HEK293 (cell line): ENCODE results near the gene ACTN4.

Experiments
- CTCF ChIA-PET: fragments of 350-600 bp; formaldehyde crosslinking; extraction: SDS; loops from one replicate; lab custom pipeline; 2021; ENCODE audit warnings: antibody characterized with exemption; lab: Yijun Ruan, JAX
- POLR2A ChIA-PET: fragments of 300-600 bp; formaldehyde crosslinking; extraction: SDS; loops from one replicate; lab custom pipeline; 2020; ENCODE audit warnings: antibody characterized with exemption, inconsistent platforms; lab: Yijun Ruan, JAX
- H3K27ac ChIP-seq: fragments of 200-500 bp; sonication (Bioruptor generic); 2 replicates; pipeline ENCODE4 v1.5.1; 2014; ENCODE audit warnings: low read depth, low read length, control low read depth, inconsistent platforms; ENCODE audit errors: extremely low read depth
- H3K36me3 ChIP-seq, 2 experiments: fragments of 200-500 bp in 1 of 2; sonication (Bioruptor generic) in 1 of 2; 1 replicate in 1 of 2; 2 replicates in 1 of 2; pipeline ENCODE4 v1.5.1; 2014 to 2017; ENCODE audit warnings: inconsistent platforms in 2 of 2, low read length in 2 of 2; ENCODE audit not compliant: control insufficient read depth in 2 of 2, insufficient read depth in 1 of 2
- H3K4me1 ChIP-seq: fragments of 200-500 bp; sonication (Bioruptor generic); 2 replicates; pipeline ENCODE4 v1.5.1; 2014; ENCODE audit warnings: mild to moderate bottlenecking, low read length, inconsistent platforms; ENCODE audit not compliant: control insufficient read depth, insufficient read depth
- H3K4me3 ChIP-seq: 2 replicates; pipeline ENCODE4 v1.5.1; 2011; ENCODE audit warnings: low read depth, mild to moderate bottlenecking, control low read depth, low read length, moderate library complexity
- H3K9me3 ChIP-seq: fragments of 200-500 bp; sonication (Bioruptor generic); 2 replicates; pipeline ENCODE4 v1.5.1; 2014; ENCODE audit warnings: low read depth, low read length, inconsistent platforms; ENCODE audit not compliant: control insufficient read depth, insufficient read depth
- KLF16 ChIP-seq: fragments of 450-650 bp; formaldehyde crosslinking; IDR thresholded peaks from 2 replicates; pipeline ENCODE4 v1.5.1; 2017; ENCODE audit warnings: missing biosample characterization, missing genetic modification characterization
- MYNN ChIP-seq: fragments of 450-650 bp; formaldehyde crosslinking; IDR thresholded peaks from 2 replicates; pipeline ENCODE4 v1.5.1; 2016; ENCODE audit warnings: missing biosample characterization, missing genetic modification characterization, borderline replicate concordance
- OVOL3 ChIP-seq: fragments of 450-650 bp; formaldehyde crosslinking; IDR thresholded peaks from 2 replicates; pipeline ENCODE4 v1.5.1; 2016; ENCODE audit warnings: missing biosample characterization, missing genetic modification characterization
- ZFHX2 ChIP-seq: fragments of 450-650 bp; formaldehyde crosslinking; conservative IDR thresholded peaks from 2 replicates; pipeline ENCODE4 v1.5.1; 2016; ENCODE audit warnings: missing biosample characterization, missing genetic modification characterization
- ZNF121 ChIP-seq: fragments of 450-650 bp; formaldehyde crosslinking; IDR thresholded peaks from 2 replicates; pipeline ENCODE4 v1.5.1; 2016; ENCODE audit warnings: missing biosample characterization, missing genetic modification characterization
- ZNF248 ChIP-seq: fragments of 450-650 bp; formaldehyde crosslinking; IDR thresholded peaks from 2 replicates; pipeline ENCODE4 v1.5.1; 2017; ENCODE audit warnings: missing biosample characterization, missing genetic modification characterization
- ZNF311 ChIP-seq: fragments of 450-650 bp; formaldehyde crosslinking; IDR thresholded peaks from 2 replicates; pipeline ENCODE4 v1.5.1; 2017; ENCODE audit warnings: missing biosample characterization, missing genetic modification characterization, borderline replicate concordance
- ZNF354C ChIP-seq: fragments of 450-650 bp; formaldehyde crosslinking; IDR thresholded peaks from 2 replicates; pipeline ENCODE4 v1.5.1; 2016; ENCODE audit warnings: missing biosample characterization, missing genetic modification characterization, low read depth, borderline replicate concordance
- ZNF404 ChIP-seq: fragments of 450-650 bp; formaldehyde crosslinking; IDR thresholded peaks from 2 replicates; pipeline ENCODE4 v1.5.1; 2017; ENCODE audit warnings: missing biosample characterization, missing genetic modification characterization
- ZNF416 ChIP-seq: fragments of 450-650 bp; formaldehyde crosslinking; IDR thresholded peaks from 2 replicates; pipeline ENCODE4 v1.5.1; 2016; ENCODE audit warnings: missing biosample characterization, missing genetic modification characterization
- ZNF830 ChIP-seq: fragments of 450-650 bp; IDR thresholded peaks from 2 replicates; pipeline ENCODE4 v1.5.0; 2018; ENCODE audit warnings: missing biosample characterization, missing genetic modification characterization, low read depth, mild to moderate bottlenecking, moderate library complexity
- ZXDB ChIP-seq: fragments of 450-650 bp; formaldehyde crosslinking; IDR thresholded peaks from 2 replicates; pipeline ENCODE4 v1.5.1; 2016; ENCODE audit warnings: missing biosample characterization, missing genetic modification characterization
- TF ChIP-seq, protein P1 (sequence below): fragments of 450-650 bp; formaldehyde crosslinking; IDR thresholded peaks from 2 replicates; pipeline ENCODE4 v1.5.1; 2016; ENCODE audit warnings: missing biosample characterization, missing genetic modification characterization
- TF ChIP-seq, protein P2 (sequence below): fragments of 450-650 bp; formaldehyde crosslinking; IDR thresholded peaks from 2 replicates; pipeline ENCODE4 v1.5.1; 2016; ENCODE audit warnings: missing biosample characterization, missing genetic modification characterization
- TF ChIP-seq, protein P3 (sequence below): fragments of 450-650 bp; formaldehyde crosslinking; conservative IDR thresholded peaks from 2 replicates; pipeline ENCODE4 v1.5.1; 2016; ENCODE audit warnings: low read depth, missing biosample characterization, missing genetic modification characterization
- TF ChIP-seq, protein P4 (sequence below): fragments of 450-650 bp; formaldehyde crosslinking; IDR thresholded peaks from 2 replicates; pipeline ENCODE4 v1.5.1; 2016; ENCODE audit warnings: missing biosample characterization, missing genetic modification characterization

ACTN4 gene

DNA sequence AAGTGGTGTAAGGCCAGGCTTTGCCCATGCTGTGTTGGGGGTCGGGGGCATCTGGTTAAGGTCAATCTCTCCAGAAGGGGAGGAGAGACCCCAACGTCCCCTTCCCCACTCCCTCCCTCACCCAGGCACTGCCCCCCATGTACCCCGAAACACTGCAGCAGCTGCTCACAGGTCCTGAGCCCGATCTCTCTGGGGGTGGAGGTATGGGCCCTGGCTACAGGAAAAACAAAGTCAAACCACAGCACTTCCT is 86.7 kb downstream of the ACTN4 start:
- POLR2A ChIA-PET, result interaction anchor here (1.0 to 2.1 kb wide), 6 partner anchors 8 to 115 kb away, joined by 3 to 11 read pairs (median 4); partner anchors contain the start of gene ACTN4
- no peaks in the 10 kb centered on the region for H3K9me3 ChIP-seq
- H3K4me3 ChIP-seq, result no peak overlapping the region
- H3K27ac ChIP-seq, result 0 out of 2 replicates have a peak overlapping the region, but pooled peaks have one; percentile 55
- H3K36me3 ChIP-seq, result peaks cover 19 to 23% of the 10 kb centered on the region in 2 experiments
- TF ChIP-seq ZNF311 (tag by site-specific recombination) (no peak), KLF16 (tag by site-specific recombination) (no peak), ZNF830 (no peak), ZNF404 (tag by site-specific recombination) (no peak), ZNF354C (tag by site-specific recombination) (no peak), ZNF248 (tag by site-specific recombination) (no peak), ZNF121 (no peak), ZNF416 (tag by site-specific recombination) (no peak), ZXDB (tag by site-specific recombination) (no peak), ZFHX2 (tag by site-specific recombination) (no peak), MYNN (tag by site-specific recombination) (no peak), OVOL3 (tag by site-specific recombination) (no peak)
- TF ChIP-seq, protein P1, sequence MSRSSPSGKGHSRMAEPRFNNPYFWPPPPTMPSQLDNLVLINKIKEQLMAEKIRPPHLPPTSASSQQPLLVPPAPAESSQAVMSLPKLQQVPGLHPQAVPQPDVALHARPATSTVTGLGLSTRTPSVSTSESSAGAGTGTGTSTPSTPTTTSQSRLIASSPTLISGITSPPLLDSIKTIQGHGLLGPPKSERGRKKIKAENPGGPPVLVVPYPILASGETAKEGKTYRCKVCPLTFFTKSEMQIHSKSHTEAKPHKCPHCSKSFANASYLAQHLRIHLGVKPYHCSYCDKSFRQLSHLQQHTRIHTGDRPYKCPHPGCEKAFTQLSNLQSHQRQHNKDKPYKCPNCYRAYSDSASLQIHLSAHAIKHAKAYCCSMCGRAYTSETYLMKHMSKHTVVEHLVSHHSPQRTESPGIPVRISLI (tag by site-specific recombination), result no peak
- TF ChIP-seq, protein P2, sequence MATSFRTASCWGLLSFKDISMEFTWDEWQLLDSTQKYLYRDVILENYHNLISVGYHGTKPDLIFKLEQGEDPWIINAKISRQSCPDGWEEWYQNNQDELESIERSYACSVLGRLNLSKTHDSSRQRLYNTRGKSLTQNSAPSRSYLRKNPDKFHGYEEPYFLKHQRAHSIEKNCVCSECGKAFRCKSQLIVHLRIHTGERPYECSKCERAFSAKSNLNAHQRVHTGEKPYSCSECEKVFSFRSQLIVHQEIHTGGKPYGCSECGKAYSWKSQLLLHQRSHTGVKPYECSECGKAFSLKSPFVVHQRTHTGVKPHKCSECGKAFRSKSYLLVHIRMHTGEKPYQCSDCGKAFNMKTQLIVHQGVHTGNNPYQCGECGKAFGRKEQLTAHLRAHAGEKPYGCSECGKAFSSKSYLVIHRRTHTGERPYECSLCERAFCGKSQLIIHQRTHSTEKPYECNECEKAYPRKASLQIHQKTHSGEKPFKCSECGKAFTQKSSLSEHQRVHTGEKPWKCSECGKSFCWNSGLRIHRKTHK (tag by site-specific recombination), result no peak
- TF ChIP-seq, protein P3, sequence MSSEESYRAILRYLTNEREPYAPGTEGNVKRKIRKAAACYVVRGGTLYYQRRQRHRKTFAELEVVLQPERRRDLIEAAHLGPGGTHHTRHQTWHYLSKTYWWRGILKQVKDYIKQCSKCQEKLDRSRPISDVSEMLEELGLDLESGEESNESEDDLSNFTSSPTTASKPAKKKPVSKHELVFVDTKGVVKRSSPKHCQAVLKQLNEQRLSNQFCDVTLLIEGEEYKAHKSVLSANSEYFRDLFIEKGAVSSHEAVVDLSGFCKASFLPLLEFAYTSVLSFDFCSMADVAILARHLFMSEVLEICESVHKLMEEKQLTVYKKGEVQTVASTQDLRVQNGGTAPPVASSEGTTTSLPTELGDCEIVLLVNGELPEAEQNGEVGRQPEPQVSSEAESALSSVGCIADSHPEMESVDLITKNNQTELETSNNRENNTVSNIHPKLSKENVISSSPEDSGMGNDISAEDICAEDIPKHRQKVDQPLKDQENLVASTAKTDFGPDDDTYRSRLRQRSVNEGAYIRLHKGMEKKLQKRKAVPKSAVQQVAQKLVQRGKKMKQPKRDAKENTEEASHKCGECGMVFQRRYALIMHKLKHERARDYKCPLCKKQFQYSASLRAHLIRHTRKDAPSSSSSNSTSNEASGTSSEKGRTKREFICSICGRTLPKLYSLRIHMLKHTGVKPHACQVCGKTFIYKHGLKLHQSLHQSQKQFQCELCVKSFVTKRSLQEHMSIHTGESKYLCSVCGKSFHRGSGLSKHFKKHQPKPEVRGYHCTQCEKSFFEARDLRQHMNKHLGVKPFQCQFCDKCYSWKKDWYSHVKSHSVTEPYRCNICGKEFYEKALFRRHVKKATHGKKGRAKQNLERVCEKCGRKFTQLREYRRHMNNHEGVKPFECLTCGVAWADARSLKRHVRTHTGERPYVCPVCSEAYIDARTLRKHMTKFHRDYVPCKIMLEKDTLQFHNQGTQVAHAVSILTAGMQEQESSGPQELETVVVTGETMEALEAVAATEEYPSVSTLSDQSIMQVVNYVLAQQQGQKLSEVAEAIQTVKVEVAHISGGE (tag by site-specific recombination), result no peak
- TF ChIP-seq, protein P4, sequence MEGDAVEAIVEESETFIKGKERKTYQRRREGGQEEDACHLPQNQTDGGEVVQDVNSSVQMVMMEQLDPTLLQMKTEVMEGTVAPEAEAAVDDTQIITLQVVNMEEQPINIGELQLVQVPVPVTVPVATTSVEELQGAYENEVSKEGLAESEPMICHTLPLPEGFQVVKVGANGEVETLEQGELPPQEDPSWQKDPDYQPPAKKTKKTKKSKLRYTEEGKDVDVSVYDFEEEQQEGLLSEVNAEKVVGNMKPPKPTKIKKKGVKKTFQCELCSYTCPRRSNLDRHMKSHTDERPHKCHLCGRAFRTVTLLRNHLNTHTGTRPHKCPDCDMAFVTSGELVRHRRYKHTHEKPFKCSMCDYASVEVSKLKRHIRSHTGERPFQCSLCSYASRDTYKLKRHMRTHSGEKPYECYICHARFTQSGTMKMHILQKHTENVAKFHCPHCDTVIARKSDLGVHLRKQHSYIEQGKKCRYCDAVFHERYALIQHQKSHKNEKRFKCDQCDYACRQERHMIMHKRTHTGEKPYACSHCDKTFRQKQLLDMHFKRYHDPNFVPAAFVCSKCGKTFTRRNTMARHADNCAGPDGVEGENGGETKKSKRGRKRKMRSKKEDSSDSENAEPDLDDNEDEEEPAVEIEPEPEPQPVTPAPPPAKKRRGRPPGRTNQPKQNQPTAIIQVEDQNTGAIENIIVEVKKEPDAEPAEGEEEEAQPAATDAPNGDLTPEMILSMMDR (tag by site-specific recombination), result no peak
- TF ChIP-seq, all 188 proteins: peak for 0
- CTCF ChIA-PET, result interaction anchor here (0.5 to 2.8 kb wide), 5 partner anchors 19 to 197 kb away, joined by 3 to 13 read pairs (median 5); partner anchors contain the start of genes MRPS12 and SARS2
- H3K4me1 ChIP-seq, result peaks cover 5% of the 10 kb centered on the region
